ENCODE results near the gene FUT1.

The FUT1 gene

GRCh38 chr19:48739404-48740163, 12.9 kb downstream of the FUT1 start:
- TF ChIP-seq CTCF (IDR thresholded peaks at IDR 0.05; ENCODE audit: low read depth, low read length), result no peak
- no peak for DNase-seq
- peaks cover 2% of the 10 kb centered on the region for H3K27me3 ChIP-seq (ENCODE audit: insufficient read depth, low read depth, severe bottlenecking)
- H3K9me3 ChIP-seq (ENCODE audit: severe bottlenecking), result no peaks in the 10 kb centered on the region
- peak overlapping the region; percentile 53; the same call in 1 of the 2 replicates for H3K27ac ChIP-seq
- no peaks in the 10 kb centered on the region for H3K36me3 ChIP-seq
- H3K4me3 ChIP-seq (ENCODE audit: low read depth, low read length), result peak overlapping the region; percentile 53

- Histone ChIP-seq H3K36me3 (no peaks in the 10 kb centered on the region), H3K9me3 (ENCODE audit: severe bottlenecking) (no peaks in the 10 kb centered on the region), H3K27ac (peak overlapping the region; percentile 59), H3K4me3 (ENCODE audit: low read depth, low read length) (peak overlapping the region; percentile 53), H3K27me3 (ENCODE audit: insufficient read depth, low read depth, severe bottlenecking) (peaks cover 2% of the 10 kb centered on the region)
- peak; percentile 28; the same call in 1 of the 2 replicates for TF ChIP-seq CTCF (IDR thresholded peaks at IDR 0.05; ENCODE audit: low read depth, low read length)
- DNase-seq, result peak; percentile 98
Observed at GRCh38 chr19:48738557-48739403, 13.7 kb downstream of the FUT1 start.

GRCh38 chr19:48737360-48737998, 15.0 kb downstream of the FUT1 start:
- DNase-seq, result no peak
- H3K36me3 ChIP-seq, result no peaks in the 10 kb centered on the region
- H3K9me3 ChIP-seq (ENCODE audit: severe bottlenecking), result no peaks in the 10 kb centered on the region
- H3K27me3 ChIP-seq (ENCODE audit: insufficient read depth, low read depth, severe bottlenecking), result peaks cover 2% of the 10 kb centered on the region
- no peak for TF ChIP-seq CTCF (IDR thresholded peaks at IDR 0.05; ENCODE audit: low read depth, low read length)
- no peak overlapping the region for H3K27ac ChIP-seq
- H3K4me3 ChIP-seq (ENCODE audit: low read depth, low read length), result no peak overlapping the region

- Histone ChIP-seq H3K4me3 (ENCODE audit: low read depth, low read length) (peak overlapping the region; percentile 48), H3K27ac (peak overlapping the region; percentile 84), H3K9me3 (ENCODE audit: severe bottlenecking) (no peaks in the 10 kb centered on the region), H3K36me3 (no peaks in the 10 kb centered on the region), H3K27me3 (ENCODE audit: insufficient read depth, low read depth, severe bottlenecking) (peaks cover 2% of the 10 kb centered on the region)
- peak; percentile 87 for DNase-seq
- no peak for TF ChIP-seq CTCF (IDR thresholded peaks at IDR 0.05; ENCODE audit: low read depth, low read length)
Observed at GRCh38 chr19:48735031-48735615, 17.3 kb downstream of the FUT1 start.

- Histone ChIP-seq H3K36me3 (no peaks in the 10 kb centered on the region), H3K9me3 (ENCODE audit: severe bottlenecking) (no peaks in the 10 kb centered on the region), H3K27me3 (ENCODE audit: insufficient read depth, low read depth, severe bottlenecking) (no peaks in the 10 kb centered on the region), H3K27ac (no peak overlapping the region), H3K4me3 (ENCODE audit: low read depth, low read length) (peak overlapping the region; percentile 48; the same call in 1 of the 2 replicates)
- DNase-seq, result no peak
- TF ChIP-seq CTCF (IDR thresholded peaks at IDR 0.05; ENCODE audit: low read depth, low read length), result no peak
Observed at GRCh38 chr19:48734625-48735024, 17.8 kb downstream of the FUT1 start.
